Gastrocnemius medialis (tissue), 4 donors: ENCODE results near the gene RNF141.

Experiments used
- POLR2A ChIP-seq, 2 donors: fragments of 450-650 bp; IDR thresholded peaks; one replicate each; pipeline ENCODE4 v1.6.1; 2017; ENCODE audit warnings: antibody characterized with exemption in 2 of 2, mild to moderate bottlenecking in 2 of 2, moderate library complexity in 2 of 2
- TF ChIP-seq, protein P1 (sequence below), 5 experiments: fragments of 450-650 bp in 3 of 5; fragments of 200-600 bp in 2 of 5; sonication (generic) in 2 of 5; IDR thresholded peaks in 4 of 5; conservative IDR thresholded peaks in 1 of 5; 1 replicate in 4 of 5; 2 replicates in 1 of 5; pipeline ENCODE4 v1.5.1; 2016 to 2019; ENCODE audit warnings: antibody characterized with exemption in 5 of 5, mild to moderate bottlenecking in 3 of 5, moderate library complexity in 3 of 5

DNA sequence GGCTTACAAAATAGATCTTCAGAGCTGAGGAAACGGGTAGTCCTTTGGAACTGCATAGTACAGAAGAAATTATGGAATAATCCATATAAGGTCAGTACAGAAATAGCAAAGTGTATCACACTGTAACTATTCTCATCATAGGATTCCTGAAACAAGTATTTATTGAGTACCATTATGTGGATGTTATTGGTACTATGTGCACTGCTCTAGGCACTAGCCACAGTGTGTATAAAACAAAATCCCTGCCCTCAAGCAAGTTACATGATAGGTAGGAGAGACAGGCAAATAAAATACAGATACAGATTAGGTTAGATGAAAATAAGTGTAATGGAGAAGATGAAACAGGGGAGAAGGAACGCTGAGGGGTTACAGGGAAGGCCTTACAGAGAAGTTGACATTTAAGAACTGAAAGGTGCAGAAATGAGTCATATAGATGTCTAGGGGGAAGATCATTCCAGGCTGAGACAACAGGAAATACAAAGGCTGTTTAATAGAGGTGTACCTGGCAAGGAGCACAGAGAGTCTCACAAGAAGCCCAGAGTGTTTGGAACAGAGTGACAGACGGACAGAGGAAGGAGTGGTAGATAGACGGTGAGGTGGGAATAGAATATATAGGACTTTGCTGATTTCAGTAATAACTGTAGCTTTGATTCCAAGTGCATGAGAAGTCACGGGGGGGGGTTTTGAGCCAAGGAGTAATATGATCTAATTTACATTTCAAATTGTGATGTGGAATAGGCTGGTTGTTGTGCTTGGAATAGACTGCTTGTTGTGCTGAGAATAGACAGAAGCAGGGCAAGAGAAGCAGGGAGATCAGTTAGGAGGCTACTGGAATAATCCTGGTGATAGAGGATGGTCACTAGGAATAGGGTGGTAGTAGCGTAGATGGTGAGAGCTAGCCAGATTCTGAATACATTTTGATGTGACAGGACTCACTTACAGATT, 13.7 kb downstream of the RNF141 start:
- TF ChIP-seq, protein P1, sequence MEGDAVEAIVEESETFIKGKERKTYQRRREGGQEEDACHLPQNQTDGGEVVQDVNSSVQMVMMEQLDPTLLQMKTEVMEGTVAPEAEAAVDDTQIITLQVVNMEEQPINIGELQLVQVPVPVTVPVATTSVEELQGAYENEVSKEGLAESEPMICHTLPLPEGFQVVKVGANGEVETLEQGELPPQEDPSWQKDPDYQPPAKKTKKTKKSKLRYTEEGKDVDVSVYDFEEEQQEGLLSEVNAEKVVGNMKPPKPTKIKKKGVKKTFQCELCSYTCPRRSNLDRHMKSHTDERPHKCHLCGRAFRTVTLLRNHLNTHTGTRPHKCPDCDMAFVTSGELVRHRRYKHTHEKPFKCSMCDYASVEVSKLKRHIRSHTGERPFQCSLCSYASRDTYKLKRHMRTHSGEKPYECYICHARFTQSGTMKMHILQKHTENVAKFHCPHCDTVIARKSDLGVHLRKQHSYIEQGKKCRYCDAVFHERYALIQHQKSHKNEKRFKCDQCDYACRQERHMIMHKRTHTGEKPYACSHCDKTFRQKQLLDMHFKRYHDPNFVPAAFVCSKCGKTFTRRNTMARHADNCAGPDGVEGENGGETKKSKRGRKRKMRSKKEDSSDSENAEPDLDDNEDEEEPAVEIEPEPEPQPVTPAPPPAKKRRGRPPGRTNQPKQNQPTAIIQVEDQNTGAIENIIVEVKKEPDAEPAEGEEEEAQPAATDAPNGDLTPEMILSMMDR (IDR thresholded peaks at IDR 0.05 in 4 of 5, conservative IDR thresholded peaks at IDR 0.05 in 1 of 5) = no peak
- TF ChIP-seq POLR2A (IDR thresholded peaks at IDR 0.05) = no peak
